Stimulated activated CD8-positive, alpha-beta memory T cell treated with anti-CD3 and anti-CD28 coated beads, Interleukin-7, amount 100 ng/mL, for 24 hours (primary cell): ENCODE measurements around the gene COX4I1.
"Not testable (repeated sequence)": the region's sequence is repeated elsewhere in the genome, so short reads cannot be mapped to it uniquely, and the experiment has no call there.

ENCODE experiments used
- DNase-seq: peaks from one replicate; pipeline ENCODE4 v3.0.0-alpha.2; 2020; ENCODE audit warnings: low read depth

COX4I1 gene

DNA sequence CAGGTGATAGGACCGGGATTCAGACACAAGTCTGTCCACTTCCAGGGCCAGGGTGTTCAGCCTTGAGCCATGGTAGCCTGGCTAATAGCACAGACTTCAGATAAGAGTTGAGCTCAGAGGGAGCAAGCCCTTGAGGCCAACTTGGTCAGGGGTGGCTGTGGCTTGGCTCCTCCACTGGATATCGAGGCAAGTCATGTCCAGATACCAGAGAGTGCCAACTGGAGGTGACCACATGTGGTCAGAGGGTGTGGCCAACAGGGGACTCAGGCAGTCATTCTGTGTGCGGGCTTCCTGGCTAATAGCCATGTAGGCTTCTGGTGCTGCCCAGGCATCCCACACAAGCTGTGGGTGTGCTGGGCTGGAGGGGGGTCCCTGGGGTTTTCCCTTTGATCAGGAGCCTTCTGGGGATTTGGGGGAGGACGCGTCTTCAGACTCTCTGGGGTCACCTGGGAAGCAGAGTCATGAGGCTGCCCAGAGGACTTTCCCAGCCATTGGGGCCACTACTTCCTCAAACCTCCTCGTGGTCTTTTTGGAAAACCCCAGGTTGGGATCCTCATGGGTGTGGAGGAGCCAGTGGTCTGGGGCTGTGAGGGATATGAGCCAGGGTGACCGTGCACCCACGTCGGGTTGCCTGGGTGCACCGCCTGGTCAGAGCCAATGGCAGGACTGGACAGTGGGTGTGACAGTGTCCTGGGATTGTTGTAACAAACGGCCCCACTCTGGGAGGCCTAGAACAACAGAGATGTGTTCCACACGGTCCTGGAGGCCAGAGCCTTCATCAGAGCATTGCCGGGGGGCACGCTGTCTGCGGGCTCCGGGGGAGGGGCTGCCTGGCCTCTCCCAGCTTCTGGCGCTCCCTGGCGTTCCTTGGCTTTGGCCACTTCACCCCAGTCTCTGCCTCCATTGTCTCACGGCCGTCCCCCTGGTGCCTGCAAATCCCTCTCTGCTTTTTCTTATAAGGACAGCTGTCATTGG, 25.0 kb downstream of the COX4I1 start:
- DNase-seq, result no peak

DNA sequence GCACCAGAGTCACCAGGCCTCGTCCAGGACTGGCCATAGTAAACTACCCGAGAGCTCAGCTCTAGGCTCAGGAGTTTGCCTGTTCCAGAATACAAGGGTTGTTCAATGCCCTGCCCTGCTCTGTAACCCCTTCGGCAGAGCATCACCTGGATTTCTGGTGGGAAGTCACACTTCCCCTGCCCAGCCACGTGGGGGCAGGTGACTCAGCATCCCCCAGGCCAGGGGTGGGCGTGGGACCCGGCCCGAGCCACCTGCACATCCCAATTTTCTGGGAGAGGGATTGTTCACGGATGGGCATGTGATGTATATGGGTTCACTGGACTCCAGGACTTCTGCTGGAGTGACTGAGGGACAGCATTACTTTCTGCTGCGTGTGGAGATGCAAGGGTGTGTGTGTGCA, 25.8 kb downstream of the COX4I1 start:
- DNase-seq, result no peak

DNA sequence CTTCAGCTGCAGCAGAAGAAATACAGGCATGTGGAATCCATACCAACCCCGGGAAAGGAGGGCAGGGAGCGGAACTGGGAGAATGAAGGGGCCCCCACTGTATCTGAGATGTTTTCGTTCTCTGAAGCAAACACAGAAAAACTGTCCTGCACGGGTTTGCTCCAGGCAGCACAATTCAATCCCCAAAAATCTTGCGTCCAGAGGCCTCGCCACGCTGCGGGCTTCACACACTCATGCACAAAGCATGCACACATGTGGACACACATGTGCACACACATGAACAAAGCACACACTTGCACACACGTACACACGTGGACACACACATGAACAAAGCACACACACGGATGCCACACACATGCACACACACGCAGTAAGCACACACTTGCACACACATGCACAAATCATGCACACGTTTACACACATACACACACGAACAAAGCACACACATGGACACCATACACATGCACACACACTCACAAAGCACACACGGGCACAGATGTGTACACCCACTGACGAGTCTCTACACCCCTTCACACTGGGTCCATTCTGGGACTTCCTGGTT, 27.3 kb downstream of the COX4I1 start:
- no peak for DNase-seq

DNA sequence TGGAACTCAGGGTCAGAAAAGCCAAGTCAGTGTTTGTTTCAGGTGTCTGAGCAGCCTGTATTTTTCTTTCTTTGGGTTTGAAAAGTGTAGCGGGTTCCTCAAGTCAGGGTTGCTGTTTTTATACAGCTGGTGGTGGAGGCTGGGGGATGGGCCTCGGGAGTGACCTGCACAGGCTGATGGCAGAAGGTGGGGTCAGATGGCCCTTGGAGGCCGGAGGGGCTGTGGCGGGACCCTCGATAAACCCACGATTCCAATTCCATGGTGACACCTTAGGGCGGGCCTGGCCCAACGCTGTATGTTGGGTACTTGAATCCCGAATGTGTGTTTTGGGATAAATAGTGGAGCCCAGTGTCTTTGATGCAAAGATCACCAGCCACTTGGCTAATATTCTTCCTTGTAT, 28.7 kb downstream of the COX4I1 start:
- no peak for DNase-seq

DNA sequence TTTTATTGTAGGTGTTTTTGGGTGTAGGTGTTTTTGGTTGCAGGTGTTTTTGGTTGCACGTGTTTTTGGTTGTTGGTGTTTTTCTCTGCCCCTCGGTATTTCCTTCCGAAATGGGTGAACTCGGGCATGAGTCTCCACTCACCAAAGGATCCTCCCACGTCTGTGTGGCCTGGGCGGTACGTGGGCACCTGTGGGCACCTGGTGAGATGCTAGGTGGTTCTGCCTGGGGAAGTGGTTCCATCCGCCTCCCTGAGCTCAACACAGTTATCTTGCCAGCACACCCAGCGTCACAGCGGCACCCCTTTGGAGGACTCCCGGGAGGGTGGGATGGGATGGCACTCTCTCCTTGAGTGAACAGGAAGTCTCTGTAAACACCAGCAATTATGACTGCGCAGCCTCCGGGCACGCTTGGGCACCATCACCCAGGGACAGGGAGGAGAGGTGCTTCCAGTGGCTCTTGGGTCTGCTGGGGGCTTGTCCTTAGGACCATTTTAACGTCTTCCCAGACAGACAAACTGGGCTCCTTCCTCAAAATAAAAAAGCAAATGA, 29.8 kb downstream of the COX4I1 start:
- DNase-seq, result no peak

DNA sequence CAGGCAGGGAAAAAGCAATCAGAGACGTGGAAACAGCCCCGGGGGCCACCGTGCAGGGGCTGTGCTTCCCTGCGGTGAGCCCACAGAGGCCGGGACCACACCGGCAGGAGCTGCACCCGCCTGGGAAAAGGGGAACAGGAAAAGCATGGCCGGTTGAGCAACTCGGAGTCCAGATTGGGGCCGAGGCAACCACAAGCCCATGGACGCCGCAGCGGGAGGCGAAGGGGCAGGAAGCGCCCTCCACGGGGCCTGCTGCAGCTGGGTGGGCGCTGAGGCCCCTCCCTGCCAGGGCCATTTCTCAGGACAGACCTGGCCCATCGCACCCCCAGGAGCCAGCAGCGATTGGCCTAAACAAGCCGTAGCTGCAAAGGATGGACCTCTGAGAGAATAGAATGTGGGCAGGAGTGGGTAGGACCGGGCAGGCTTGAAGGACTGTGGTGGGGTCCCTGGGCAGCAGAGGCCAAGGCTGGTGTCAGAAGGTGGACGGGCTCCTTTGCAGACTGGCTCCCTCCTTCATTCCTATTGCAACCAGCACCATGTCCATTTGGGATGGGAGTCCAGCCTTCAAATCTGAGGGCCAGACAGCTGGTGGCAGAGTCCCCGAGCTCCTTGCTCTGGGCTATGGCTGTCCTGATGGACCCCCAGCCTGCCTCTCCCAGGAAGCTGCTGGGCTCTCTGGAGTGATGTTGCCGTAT, 30.4 kb downstream of the COX4I1 start:
- no peak for DNase-seq

DNA sequence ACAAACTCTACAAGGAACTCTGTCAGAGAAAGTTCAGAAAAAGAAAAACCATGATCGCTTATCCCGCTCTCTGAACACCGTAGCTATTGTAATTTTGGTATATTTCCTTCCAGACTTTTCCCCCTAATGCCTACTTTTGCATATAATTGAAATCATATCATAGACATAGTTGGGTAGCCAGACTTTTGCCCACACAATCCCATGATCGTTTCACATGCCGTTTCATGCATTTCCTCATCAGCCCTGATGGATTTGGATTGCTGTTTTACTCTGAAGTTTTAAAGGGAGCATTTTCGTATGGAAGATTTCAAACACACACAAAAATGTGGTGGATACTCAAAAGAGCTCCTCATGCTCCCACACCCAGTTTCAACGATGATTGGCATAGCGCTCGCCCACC, 31.3 kb downstream of the COX4I1 start:
- DNase-seq, result no peak

DNA sequence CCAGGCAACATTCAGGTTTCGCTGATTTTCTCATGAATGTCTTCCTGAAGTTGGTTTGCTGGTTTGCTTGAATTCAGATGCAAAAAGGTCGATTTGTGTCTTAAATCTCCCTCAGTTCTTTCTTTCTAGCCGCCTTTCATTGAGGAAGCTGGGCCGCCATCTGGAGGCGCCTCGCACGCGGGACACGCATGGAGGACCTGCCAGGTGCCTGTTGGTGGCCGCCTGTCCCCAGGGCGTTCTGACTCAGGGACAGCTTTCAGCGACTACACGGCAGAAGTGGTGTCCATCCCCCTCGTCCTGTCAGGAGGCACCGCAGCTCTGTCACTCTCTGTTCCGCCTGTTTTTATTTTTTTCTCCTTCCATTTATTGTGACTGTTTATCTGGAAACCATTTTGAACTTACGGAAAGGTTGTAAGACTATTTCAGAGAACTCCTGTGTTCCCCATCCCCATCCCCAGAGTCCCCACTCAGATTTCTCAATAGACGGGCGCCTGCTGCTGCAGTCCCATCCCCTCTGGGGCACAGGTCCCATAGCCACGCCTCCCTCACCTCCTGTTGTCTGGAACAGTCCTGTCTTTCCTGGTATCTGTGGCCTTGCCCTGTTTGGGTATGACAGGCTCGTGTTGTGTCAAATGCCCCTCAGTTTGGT, 33.2 kb downstream of the COX4I1 start:
- no peak for DNase-seq

DNA sequence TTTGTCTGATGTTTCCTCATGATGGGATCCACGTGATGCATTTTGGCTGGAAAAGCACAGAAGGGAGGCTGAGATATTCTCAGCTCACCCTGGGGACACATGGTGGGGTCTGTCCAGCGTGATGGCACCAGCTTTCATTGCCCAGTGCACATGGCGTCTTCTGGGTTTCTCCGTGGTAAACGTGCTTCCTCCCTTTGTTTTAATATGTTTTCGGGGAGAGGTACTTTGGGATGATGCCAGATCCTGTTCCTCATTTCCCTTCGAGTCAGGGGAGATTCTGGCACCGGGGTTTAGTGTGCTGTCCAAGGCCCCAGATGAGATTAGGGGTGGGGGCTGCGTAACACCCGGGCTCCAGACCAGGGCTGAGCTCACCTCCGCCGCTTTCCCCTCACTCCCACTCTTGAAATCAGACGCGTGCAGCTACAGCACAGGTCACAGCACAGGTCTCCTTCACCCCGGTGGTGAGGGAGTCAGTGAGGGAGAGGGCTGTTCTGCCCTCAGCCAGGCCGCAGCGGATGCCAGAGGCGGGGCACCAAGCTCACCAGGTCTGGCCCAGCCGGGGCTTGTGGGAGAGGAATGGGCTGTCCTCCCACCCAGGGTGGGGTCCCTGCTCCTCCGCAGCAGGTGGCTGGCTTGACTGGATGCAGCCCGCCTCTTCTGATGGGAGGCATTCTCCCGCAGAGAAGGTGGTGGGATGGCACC, 33.9 kb downstream of the COX4I1 start:
- no peak for DNase-seq

DNA sequence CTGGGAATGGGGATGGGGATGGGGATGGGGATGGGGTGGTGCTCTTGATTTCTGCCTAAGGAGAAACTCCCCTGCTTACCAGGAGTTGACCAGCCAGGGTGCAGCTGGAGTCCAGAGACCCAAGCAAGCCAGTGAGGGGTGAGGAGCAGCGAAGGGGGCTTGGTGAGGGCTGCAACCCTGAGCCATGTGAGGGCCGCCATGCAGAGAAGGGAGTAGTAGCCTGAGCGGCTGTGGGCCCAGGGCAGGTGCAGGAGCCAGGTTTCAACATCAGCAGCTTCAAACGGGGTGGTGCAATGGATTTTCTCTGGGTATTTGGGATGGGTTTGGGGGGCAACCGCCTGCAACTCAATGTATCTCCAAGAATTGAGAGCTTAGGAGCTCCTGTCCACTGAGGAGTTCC, 35.2 kb downstream of the COX4I1 start:
- no peak for DNase-seq

DNA sequence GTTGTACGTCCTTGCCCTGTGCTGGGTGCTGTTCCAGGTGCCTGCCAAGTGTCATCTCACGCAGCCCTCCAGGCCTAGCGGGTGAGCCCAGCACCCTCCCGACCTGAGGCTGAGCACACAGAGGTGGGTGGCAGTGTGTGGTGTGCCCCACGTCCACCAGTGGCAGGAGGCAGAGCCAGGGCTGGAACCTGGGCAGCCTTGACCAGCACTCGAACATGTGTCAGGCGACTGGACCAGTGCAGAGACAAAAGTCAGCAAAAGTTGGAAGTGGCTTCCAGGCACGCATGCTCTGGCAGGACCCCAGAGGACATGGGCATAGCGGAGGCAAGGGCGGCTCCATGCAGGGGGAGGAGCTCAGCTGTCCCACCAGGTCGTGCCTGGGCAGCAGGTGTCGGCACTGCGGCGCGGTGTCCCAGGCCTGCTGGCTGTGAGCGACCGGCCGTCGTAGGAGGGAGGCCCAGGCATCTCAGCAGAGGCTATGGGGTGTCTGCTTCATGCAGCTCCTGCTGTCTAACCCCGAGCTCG, 35.8 kb downstream of the COX4I1 start:
- DNase-seq, result no peak

DNA sequence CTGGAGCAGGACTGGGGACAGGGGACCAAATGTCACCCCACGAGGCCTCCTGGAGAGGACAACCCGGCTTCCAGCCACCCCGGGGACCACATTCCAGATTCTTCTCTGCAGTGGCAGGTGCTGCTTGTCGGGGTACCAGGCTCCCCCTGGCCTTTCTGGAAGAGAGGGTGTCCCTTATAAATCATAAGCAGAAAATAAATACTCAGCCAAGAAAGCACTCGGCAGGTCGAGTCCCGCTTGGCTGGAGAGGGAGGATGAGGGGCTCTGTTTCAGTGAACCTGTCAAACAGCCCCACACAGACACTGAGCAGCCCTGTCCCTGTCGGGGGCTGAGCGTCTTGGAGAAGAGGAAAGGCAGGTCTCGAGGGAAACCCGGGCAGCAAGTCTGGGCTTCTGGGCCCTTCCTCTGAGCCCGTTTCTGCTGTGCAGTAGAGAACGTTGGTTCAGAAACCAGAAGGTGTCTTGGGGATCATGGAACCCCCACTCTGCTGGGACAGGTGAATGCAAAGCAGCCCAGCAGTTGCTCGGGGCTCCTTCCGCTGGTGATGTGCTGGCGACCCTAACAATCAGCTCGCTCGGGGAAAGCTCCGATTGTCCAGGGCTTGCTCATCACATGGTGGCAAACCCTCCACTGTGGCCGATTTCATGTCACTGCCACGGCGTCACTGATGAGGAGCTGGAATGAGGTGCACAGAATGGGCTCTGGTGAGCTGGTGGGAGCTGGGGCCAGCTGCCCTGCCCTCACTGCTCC, 36.6 kb downstream of the COX4I1 start:
- DNase-seq, result no peak

DNA sequence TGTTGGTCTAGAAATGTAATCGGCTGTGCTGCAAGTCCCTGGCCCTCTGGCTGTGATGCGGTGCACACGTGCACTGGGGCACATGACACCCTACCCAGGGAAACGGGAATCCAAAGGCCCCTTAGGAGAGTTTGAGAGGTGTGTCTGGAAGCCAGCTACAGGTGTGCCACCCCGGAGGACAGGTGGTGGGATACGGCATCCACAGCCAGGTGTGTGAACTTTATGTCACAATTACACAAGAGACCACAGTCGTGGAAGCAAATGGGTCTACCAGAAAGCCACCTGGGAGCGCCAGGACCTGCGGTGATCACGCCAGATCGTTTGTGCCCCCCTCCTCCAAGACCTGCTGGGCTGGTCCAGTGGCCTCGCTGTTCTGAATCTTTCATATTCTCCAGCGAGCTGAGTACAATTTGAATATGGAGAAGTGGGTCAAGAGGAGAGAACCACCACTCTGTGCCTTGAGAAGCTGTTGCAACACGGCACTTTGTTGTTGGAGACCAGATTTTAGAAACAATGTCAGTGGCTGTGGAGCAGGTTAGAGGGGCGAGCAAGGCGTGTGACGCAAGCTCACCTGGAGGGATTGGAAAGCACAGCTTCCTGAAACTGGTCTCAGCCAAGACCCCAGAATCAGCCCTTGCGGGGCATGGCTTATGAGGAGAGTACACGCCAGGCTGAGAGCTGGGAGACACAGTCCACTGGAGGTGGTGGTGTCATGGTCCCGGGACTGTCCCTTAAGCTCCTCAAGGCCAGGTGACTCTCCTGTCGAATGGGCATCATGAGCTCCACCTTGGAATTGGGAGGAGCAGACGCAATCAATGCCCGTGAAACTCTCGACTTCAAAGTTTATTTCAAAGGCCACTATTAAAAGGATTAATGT, 37.4 kb downstream of the COX4I1 start:
- no peak for DNase-seq

DNA sequence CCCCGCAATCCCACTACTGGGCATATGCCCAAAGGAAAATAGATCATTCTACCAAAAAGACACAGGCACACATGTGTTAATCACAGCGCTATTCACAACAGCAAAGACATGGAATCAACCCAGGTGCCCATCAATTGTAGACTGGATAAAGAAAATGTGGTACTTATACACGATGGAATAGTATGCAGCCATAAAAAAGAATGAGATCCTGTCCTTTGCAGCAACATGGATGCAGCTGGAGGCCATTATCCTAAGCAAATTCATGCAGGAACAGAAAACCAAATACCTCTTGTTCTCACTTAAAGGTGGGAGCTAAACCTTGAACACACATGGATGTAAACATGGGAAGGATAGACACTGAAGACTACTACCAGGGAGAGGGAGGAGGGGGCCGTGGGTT, 38.2 kb downstream of the COX4I1 start:
- not testable (repeated sequence) for DNase-seq

DNA sequence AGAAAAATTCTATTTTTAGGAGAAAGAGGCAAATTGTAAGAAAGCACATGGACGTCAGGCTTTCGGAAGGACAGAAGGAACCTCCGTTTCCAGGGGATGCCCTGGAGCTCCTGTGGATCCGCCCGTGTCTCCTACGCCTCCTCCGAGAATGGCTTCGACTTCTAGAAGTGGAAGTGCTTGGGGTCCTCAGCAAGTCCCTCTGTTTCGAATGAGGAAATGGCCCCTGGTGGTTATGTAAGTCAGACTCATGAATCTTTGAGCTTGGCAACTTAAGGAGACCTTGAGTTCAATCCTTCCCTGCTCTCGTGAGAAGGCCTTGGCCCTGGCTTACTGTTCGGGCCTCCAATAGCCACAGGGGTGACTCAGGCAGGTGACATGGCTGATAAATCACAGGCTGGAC, 38.9 kb downstream of the COX4I1 start:
- no peak for DNase-seq

DNA sequence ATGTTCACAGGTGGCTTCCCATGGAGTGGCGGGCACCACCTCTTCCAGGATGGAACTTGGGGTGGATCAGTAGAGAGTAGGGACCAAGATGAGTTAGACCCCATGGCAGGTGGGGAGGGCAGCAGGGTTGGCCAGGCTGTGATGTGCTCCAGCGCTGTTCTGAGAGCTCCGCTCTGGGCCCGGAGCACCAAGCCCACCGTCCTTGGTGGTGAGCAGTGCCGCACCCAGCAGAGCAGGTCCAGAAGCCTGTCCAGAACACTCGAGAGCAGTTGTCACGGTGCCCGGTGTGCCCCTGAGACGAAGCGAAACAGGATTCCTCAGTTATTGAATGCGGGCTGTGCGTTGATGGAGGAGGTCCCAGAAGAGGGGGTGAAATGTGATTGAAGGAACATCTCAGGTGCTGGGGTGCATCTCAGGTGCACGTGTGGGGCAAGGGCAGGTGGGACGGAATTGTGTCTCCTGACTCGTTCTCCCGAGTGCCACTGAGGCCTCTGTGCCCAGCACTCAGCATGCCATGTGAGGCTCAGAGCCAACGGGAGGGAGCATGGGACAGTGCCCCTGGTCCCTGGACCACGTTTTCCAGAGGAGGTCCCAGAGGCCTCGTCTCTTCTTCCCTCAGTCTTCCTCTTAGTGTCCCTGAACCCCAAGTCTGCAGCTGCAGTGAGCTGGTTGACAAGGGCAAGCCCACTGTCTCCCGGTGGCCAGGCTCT, 39.5 kb downstream of the COX4I1 start:
- no peak for DNase-seq

DNA sequence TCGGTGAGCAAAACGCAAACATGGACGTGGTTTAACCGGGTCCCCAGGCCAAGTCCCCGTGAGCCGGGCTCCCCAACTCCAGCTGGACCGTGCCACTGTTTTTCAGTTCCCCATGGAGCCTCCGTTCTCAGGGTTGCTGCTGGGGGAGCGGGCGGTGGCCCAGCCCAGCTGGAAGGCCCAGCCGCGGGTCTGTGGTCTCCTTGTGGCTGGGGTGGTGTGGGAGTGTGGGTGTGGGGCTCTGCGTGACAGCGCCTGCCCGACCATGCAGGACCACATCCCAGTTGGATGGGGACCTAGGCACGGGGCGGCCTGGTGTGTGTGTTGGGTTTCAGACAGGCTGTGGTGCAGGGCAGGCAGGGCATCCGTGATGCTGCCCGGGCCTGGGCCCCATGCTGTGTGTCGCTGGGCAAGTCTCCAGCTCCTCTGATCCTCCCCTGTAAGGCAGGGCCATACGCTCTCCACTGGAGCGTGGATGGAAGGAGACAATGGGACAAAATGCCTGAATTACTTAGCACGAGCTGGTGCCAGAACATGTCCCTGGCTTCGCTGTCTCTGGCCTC, 40.3 kb downstream of the COX4I1 start:
- no peak for DNase-seq

DNA sequence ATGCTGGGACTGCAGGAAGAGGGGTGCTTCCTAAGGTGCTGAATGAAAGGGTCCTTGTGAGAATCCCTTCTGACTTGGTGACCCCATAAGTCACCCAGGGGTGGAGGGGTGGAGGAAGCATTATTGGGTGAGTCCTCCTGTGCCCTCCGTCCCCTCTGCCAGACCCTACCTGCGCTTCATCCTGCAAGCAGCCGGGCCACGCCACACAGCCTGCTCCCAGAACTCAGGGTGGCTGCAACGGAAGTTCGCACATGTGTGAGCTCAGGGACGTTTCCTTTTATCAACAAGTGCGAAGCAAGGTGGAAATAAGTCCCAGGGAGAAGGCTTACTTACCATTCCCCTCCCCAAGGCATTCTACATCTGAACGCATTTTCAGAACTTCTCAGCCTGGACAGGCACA, 40.9 kb downstream of the COX4I1 start:
- no peak for DNase-seq

DNA sequence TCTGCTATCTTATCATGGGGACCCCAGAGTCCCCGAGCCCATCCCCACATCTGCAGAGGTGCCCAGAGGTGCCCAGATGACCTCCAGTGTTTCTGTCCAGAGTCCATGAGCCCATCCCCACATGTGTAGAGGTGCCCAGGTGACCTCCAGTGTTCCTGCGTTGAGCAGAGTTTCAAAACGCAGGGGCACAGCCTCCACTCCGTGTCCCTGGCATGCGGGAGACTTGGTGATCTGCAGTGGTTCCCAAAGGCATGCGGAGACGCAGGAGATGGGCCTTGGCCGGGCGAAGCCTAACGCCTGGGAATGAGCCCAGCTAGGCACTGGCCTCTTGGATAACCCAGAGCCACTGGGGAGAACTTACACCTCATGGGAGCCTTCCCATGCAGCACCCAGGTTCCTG, 41.3 kb downstream of the COX4I1 start:
- no peak for DNase-seq
